ENCODE measurements around the gene BCL2. TPM values are rescaled to one million over a fixed set of nuclear protein-coding genes. Genes with fewer than 3 reads are reported as not detected.
"Not testable (repeated sequence)": the region's sequence is repeated elsewhere in the genome, so short reads cannot be mapped to it uniquely, and the experiment has no call there.

BCL2 gene
- total RNA-seq, 1 donor from 2014 or later, result 20.5 TPM

GRCh38 chr18:63195326-63196159, 124.0 kb downstream of the BCL2 start:
- no peak overlapping the region for H3K4me3 ChIP-seq
- H3K27ac ChIP-seq, result no peak overlapping the region
- H3K36me3 ChIP-seq, result no peaks in the 10 kb centered on the region
- no peaks in the 10 kb centered on the region for H3K4me1 ChIP-seq
- no peak for DNase-seq (ENCODE audit: low spot score in 2 of 2)
- intact Hi-C loops (cut with DNase I), result no loop called here
- H3K9me3 ChIP-seq, result no peaks in the 10 kb centered on the region
- H3K27me3 ChIP-seq, result no peaks in the 10 kb centered on the region
- TF ChIP-seq CTCF (IDR thresholded peaks at IDR 0.05), result no peak

GRCh38 chr18:63192885-63193349, 126.7 kb downstream of the BCL2 start:
- intact Hi-C loops (cut with DNase I), result no loop called here
- Histone ChIP-seq H3K9me3 (no peaks in the 10 kb centered on the region), H3K4me1 (peaks cover 0 to 4% of the 10 kb centered on the region in 2 donors), H3K27me3 (no peaks in the 10 kb centered on the region), H3K36me3 (no peaks in the 10 kb centered on the region), H3K4me3 (no peak overlapping the region), H3K27ac (no peak overlapping the region)
- no peak for TF ChIP-seq CTCF (IDR thresholded peaks at IDR 0.05)
- no peak for DNase-seq (ENCODE audit: low spot score in 2 of 2)

GRCh38 chr18:63192126-63192884, 127.3 kb downstream of the BCL2 start:
- Histone ChIP-seq H3K36me3 (no peaks in the 10 kb centered on the region), H3K27me3 (no peaks in the 10 kb centered on the region), H3K9me3 (no peaks in the 10 kb centered on the region), H3K4me1 (peaks cover 3 to 5% of the 10 kb centered on the region in 2 donors), H3K27ac (no peak overlapping the region), H3K4me3 (no peak overlapping the region)
- intact Hi-C loops (cut with DNase I), result no loop called here
- no peak for TF ChIP-seq CTCF (IDR thresholded peaks at IDR 0.05)
- DNase-seq (ENCODE audit: low spot score in 2 of 2), result no peak

- Histone ChIP-seq H3K4me3 (no peak overlapping the region), H3K4me1 (peaks cover 4 to 5% of the 10 kb centered on the region in 2 donors), H3K27ac (no peak overlapping the region), H3K9me3 (no peaks in the 10 kb centered on the region), H3K36me3 (no peaks in the 10 kb centered on the region), H3K27me3 (no peaks in the 10 kb centered on the region)
- intact Hi-C loops (cut with DNase I), result no loop called here
- TF ChIP-seq CTCF (IDR thresholded peaks at IDR 0.05), result no peak
- no peak for DNase-seq (ENCODE audit: low spot score in 2 of 2)
These were observed 128.2 kb downstream of the BCL2 start for GRCh38 chr18:63191413-63191812.

- DNase-seq (ENCODE audit: low spot score in 2 of 2); H3K27ac ChIP-seq; H3K4me3 ChIP-seq; H3K36me3 ChIP-seq; intact Hi-C loops (cut with DNase I); H3K4me1 ChIP-seq; H3K9me3 ChIP-seq; H3K27me3 ChIP-seq: not testable (repeated sequence)
These were observed 128.7 kb downstream of the BCL2 start for GRCh38 chr18:63190838-63191237.

GRCh38 chr18:63189817-63190216, 129.8 kb downstream of the BCL2 start:
- no peaks in the 10 kb centered on the region for H3K27me3 ChIP-seq
- H3K27ac ChIP-seq, result no peak overlapping the region
- no peaks in the 10 kb centered on the region for H3K36me3 ChIP-seq
- H3K9me3 ChIP-seq, result no peaks in the 10 kb centered on the region
- DNase-seq (ENCODE audit: low spot score in 2 of 2), result no peak
- H3K4me3 ChIP-seq, result no peak overlapping the region
- intact Hi-C loops (cut with DNase I), result no loop called here
- no peak for TF ChIP-seq CTCF (IDR thresholded peaks at IDR 0.05)
- H3K4me1 ChIP-seq, result peaks cover 4 to 5% of the 10 kb centered on the region in 2 donors

Measured in ascending aorta (tissue), 2 donors.